Measurements from ENCODE around the gene LHX2. TPM values are rescaled to one million over a fixed set of nuclear protein-coding genes. Genes with fewer than 3 reads are reported as not detected.

LHX2 gene
- total and polyA plus RNA-seq, 2 of the 13 experiments (the other 11 are each of a cell fraction or from before 2014, with no cell fraction given): not detected

- no peak for TF ChIP-seq KLF16 (CRISPR knock-in tag; IDR thresholded peaks at IDR 0.05)
These were observed 44.2 kb upstream of the LHX2 start (continued) for GRCh38 chr9:123967323-123967722.

- no peak overlapping the region for H3K4me2 ChIP-seq (ENCODE audit: low read depth, low read length)
- H3K4me3 ChIP-seq (replicated peaks in 1 of 3; ENCODE audit: insufficient read depth in 1 of 3, low read depth in 2 of 3, low read length in 3 of 3): no peak overlapping the region
- DNase-seq (ENCODE audit: low spot score) (no peak), ATAC-seq (no peak), FAIRE-seq (no peak)
- no peak overlapping the region for H2AFZ ChIP-seq (ENCODE audit: low read length)
- intact Hi-C loops (cut with micrococcal nuclease; ENCODE audit: unreplicated experiment) (no loop called here), in situ Hi-C loops (cut with HindIII; ENCODE audit: extremely low pct_ligation_motif_present, low pct_unique_long_range_greater_than_20kb) (no loop called here)
- CTCF ChIA-PET (ENCODE audit: low intra/inter-chr PET ratio, low total read pairs): no interaction called here
- no peaks in the 10 kb centered on the region for H3K4me1 ChIP-seq (ENCODE audit: insufficient read depth, low read length)
- no peak overlapping the region for H3K27ac ChIP-seq (ENCODE audit: extremely low read length, insufficient read depth, low read length)
- 72% methylated on average over 8 of the region's 8 CpGs for WGBS (ENCODE audit: low lambda C conversion rate)
- no peaks in the 10 kb centered on the region for H4K20me1 ChIP-seq (ENCODE audit: insufficient read depth, low read length)
- H3K27me3 ChIP-seq (ENCODE audit: control insufficient read depth in 1 of 2, insufficient read depth in 2 of 2, low read length in 2 of 2): peaks cover 0 to 26% of the 10 kb centered on the region in 2 experiments; a peak in 3 of 5 replicates
- POLR2A ChIA-PET: no interaction called here
- no peaks in the 10 kb centered on the region for H3K79me2 ChIP-seq (ENCODE audit: insufficient read depth, low read length)
- no peaks in the 10 kb centered on the region for H3K36me3 ChIP-seq (replicated peaks in 1 of 2; ENCODE audit: control insufficient read depth in 1 of 2, insufficient read depth in 2 of 2, low read length in 2 of 2)
- TF ChIP-seq KLF11 (CRISPR knock-in tag; IDR thresholded peaks at IDR 0.05) (no peak), CCDC6 (CRISPR knock-in tag; IDR thresholded peaks at IDR 0.05) (no peak), ZNF766 (CRISPR knock-in tag; IDR thresholded peaks at IDR 0.05; ENCODE audit: borderline replicate concordance) (no peak), CHCHD3 (CRISPR knock-in tag; IDR thresholded peaks at IDR 0.05) (0 out of 2 replicates have a peak, but pooled peaks have one; percentile 50), ZNF282 (IDR thresholded peaks at IDR 0.05; ENCODE audit: partially characterized antibody) (peak; percentile 56)
- no TSS peak for BruUV-seq (replicated peaks)
- H3K9me3 ChIP-seq (ENCODE audit: low read length): no peaks in the 10 kb centered on the region
- H3K9ac ChIP-seq (ENCODE audit: insufficient read depth, low read depth, low read length): no peak overlapping the region
These were observed 39.0 kb upstream of the LHX2 start for GRCh38 chr9:123972618-123973017.

- TF ChIP-seq TRIM22 (IDR thresholded peaks at IDR 0.05) (0 out of 2 replicates have a peak, but pooled peaks have one; percentile 16), ZNF557 (CRISPR knock-in tag; IDR thresholded peaks at IDR 0.05) (no peak), MNT (IDR thresholded peaks at IDR 0.05) (0 out of 2 replicates have a peak, but pooled peaks have one; percentile 8)
- H3K79me2 ChIP-seq (ENCODE audit: insufficient read depth, low read length): no peaks in the 10 kb centered on the region
- intact Hi-C loops (cut with micrococcal nuclease; ENCODE audit: unreplicated experiment) (no loop called here), in situ Hi-C loops (cut with HindIII; ENCODE audit: extremely low pct_ligation_motif_present, low pct_unique_long_range_greater_than_20kb) (no loop called here)
- ATAC-seq (no peak), FAIRE-seq (no peak), DNase-seq (ENCODE audit: low spot score) (no peak)
- no peak overlapping the region for H3K4me2 ChIP-seq (ENCODE audit: low read depth, low read length)
- no peaks in the 10 kb centered on the region for H3K9me3 ChIP-seq (ENCODE audit: low read length)
- CTCF ChIA-PET (ENCODE audit: low intra/inter-chr PET ratio, low total read pairs): no interaction called here
- H3K27me3 ChIP-seq (ENCODE audit: control insufficient read depth in 1 of 2, insufficient read depth in 2 of 2, low read length in 2 of 2): peaks cover 0 to 26% of the 10 kb centered on the region in 2 experiments; a peak in 3 of 5 replicates
- H3K4me1 ChIP-seq (ENCODE audit: insufficient read depth, low read length): no peaks in the 10 kb centered on the region
- no peak overlapping the region for H3K9ac ChIP-seq (ENCODE audit: insufficient read depth, low read depth, low read length)
- no peaks in the 10 kb centered on the region for H3K36me3 ChIP-seq (replicated peaks in 1 of 2; ENCODE audit: control insufficient read depth in 1 of 2, insufficient read depth in 2 of 2, low read length in 2 of 2)
- H2AFZ ChIP-seq (ENCODE audit: low read length): no peak overlapping the region
- WGBS (ENCODE audit: low lambda C conversion rate): 76% methylated on average over 9 of the region's 9 CpGs
- POLR2A ChIA-PET: no interaction called here
- H3K4me3 ChIP-seq (replicated peaks in 1 of 3; ENCODE audit: insufficient read depth in 1 of 3, low read depth in 2 of 3, low read length in 3 of 3): no peak overlapping the region
- H3K27ac ChIP-seq (ENCODE audit: extremely low read length, insufficient read depth, low read length): no peak overlapping the region
- H4K20me1 ChIP-seq (ENCODE audit: insufficient read depth, low read length): no peaks in the 10 kb centered on the region
- BruUV-seq (replicated peaks): no TSS peak
These were observed 37.9 kb upstream of the LHX2 start for GRCh38 chr9:123973590-123974223.

Data from HepG2 (cell line).